Endothelial cell (in vitro differentiated cells): ENCODE results near the gene SORCS2. TPM values are rescaled to one million over a fixed set of nuclear protein-coding genes. Genes with fewer than 3 reads are reported as not detected.
A peak's percentile ranks its signal among the peaks of the same experiment; 100 is the strongest.

Experiments used
- DNase-seq: peaks from one replicate; pipeline ENCODE4 v3.0.0; 2021; ENCODE audit warnings: low spot score
- H3K27ac Mint-ChIP-seq: one replicate; pipeline ENCODE4 v1.8.0; 2021; ENCODE audit warnings: mixed read lengths, inconsistent platforms; ENCODE audit not compliant: unreplicated experiment
- H3K27me3 Mint-ChIP-seq: one replicate; pipeline ENCODE4 v1.8.0; 2021; ENCODE audit warnings: mild to moderate bottlenecking, moderate library complexity, mixed read lengths, inconsistent platforms; ENCODE audit not compliant: unreplicated experiment
- H3K36me3 Mint-ChIP-seq: one replicate; pipeline ENCODE4 v1.8.0; 2021; ENCODE audit warnings: mild to moderate bottlenecking, low read depth, mixed read lengths, inconsistent platforms; ENCODE audit not compliant: unreplicated experiment
- H3K4me1 Mint-ChIP-seq: one replicate; pipeline ENCODE4 v1.8.0; 2021; ENCODE audit warnings: mild to moderate bottlenecking, mixed read lengths, inconsistent platforms; ENCODE audit not compliant: unreplicated experiment
- H3K4me3 Mint-ChIP-seq: one replicate; pipeline ENCODE4 v1.8.0; 2021; ENCODE audit warnings: mild to moderate bottlenecking, mixed read lengths, inconsistent platforms; ENCODE audit not compliant: unreplicated experiment
- H3K9me3 Mint-ChIP-seq: one replicate; pipeline ENCODE4 v1.8.0; 2021; ENCODE audit warnings: mixed read lengths, inconsistent platforms; ENCODE audit not compliant: unreplicated experiment
- long read RNA-seq: library from polyadenylated mRNA; unstranded; transcript quantifications from one replicate; pipeline ENCODE4 v2.0.0, GENCODE V29; 2020; ENCODE audit not compliant: unreplicated experiment
- total RNA-seq: library from RNA; stranded (reverse); fragmentation: NEBNext Ultra II Directional; extraction: Animal tissue kit (Norgen Biotek cat#: 25700); gene quantifications from one replicate; pipeline ENCODE4 v1.2.1, GENCODE V29; 2021; ENCODE audit not compliant: unreplicated experiment
- TF ChIP-seq, protein P1 (sequence below): fragments of 200-600 bp; sonication (generic); IDR thresholded peaks from one replicate; pipeline ENCODE4 v1.5.0; 2021; ENCODE audit warnings: antibody characterized with exemption; ENCODE audit not compliant: unreplicated experiment

SORCS2 gene
- 1.3 TPM for total RNA-seq
- long read RNA-seq, result 0 reads

DNA sequence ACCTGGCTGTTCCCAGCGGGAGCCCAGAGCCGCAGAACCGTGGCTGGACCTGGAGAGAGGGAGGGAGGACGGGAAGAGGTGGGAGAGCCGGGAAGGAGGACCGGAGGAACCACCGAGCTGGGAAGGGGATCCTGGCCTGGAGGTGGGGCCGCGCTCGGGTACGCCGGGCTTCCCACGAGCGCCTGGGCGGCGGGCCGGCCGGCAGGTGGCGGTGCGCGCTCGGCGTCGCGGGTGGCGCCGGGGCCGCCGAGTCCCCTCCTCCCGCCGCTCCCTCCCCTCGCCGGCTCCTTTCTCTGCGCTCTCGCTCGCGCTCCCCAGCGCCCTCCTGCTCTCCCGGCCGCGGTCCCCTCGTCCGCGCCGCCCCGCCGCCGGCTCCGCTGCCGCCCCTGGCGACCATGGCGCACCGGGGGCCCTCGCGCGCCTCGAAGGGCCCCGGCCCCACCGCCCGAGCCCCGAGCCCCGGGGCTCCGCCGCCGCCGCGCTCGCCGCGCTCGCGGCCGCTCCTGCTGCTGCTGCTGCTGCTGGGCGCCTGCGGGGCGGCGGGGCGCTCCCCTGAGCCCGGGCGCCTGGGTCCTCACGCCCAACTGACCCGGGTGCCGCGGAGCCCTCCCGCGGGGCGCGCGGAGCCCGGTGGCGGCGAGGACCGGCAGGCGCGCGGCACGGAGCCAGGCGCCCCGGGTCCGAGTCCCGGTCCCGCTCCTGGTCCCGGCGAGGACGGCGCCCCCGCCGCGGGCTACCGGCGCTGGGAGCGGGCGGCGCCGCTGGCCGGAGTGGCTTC is at the start of gene SORCS2:
TSS of gene SORCS2 (plus strand) at position 287 of the 778 bp plus-strand sequence.
- H3K27ac Mint-ChIP-seq, result no peak within 1 kb of the TSS
- peak within 1 kb of the TSS; percentile 47 for H3K4me3 Mint-ChIP-seq
- peaks cover 4% of the 10 kb centered on the region for H3K27me3 Mint-ChIP-seq
- TF ChIP-seq, protein P1, sequence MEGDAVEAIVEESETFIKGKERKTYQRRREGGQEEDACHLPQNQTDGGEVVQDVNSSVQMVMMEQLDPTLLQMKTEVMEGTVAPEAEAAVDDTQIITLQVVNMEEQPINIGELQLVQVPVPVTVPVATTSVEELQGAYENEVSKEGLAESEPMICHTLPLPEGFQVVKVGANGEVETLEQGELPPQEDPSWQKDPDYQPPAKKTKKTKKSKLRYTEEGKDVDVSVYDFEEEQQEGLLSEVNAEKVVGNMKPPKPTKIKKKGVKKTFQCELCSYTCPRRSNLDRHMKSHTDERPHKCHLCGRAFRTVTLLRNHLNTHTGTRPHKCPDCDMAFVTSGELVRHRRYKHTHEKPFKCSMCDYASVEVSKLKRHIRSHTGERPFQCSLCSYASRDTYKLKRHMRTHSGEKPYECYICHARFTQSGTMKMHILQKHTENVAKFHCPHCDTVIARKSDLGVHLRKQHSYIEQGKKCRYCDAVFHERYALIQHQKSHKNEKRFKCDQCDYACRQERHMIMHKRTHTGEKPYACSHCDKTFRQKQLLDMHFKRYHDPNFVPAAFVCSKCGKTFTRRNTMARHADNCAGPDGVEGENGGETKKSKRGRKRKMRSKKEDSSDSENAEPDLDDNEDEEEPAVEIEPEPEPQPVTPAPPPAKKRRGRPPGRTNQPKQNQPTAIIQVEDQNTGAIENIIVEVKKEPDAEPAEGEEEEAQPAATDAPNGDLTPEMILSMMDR, result peak; percentile 35
- H3K36me3 Mint-ChIP-seq, result no peaks in the 10 kb centered on the region
- H3K9me3 Mint-ChIP-seq, result no peaks in the 10 kb centered on the region
- no peaks in the 10 kb centered on the region for H3K4me1 Mint-ChIP-seq
- peak; percentile 85 for DNase-seq

DNA sequence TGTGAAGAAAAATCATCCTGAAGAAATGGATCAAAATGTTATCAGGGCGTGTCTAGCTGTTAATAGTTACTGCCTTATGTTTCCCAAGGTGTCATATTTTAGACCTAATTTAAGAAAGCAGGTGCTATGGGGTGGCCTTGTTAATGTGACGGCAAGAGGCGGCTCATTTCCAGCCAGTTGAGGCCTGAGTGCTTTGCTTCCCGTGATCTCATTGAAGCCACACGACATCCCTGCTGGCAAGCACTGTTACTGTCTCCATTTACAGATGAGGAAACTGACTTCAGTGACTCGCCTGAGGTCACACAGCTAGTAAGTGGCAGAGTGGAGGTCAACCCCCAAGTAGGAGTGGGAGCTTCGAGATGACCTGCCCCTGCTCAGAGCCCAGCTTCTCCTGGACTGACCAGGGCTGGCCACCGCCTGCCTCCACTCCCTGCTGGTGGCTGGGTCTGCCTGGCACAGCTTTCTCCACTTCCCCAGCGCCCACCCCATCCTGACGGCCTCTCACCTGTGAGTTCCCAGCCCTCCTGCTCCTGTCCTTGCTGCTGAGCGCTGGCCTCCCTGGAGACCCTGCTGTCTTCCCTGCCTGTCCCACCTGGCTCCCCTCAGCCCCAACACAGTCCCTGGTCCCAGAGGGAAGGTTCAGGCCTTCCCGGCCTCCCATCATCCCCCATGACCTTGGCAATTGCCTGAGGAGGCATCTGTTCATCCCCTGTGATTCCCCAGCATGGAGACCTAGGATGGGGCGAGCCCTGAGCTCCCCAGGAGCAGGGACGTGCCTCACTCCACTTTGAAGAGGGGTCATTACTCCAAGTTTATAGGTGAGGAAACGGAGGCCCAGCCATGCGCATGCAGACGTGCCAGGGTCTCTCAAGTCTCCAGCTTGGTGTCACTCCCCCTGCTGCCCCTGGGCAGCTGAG is 47.7 kb upstream of the SORCS2 start:
- Mint-ChIP-seq H3K27ac (no peak overlapping the region), H3K36me3 (no peaks in the 10 kb centered on the region), H3K27me3 (peaks cover 6% of the 10 kb centered on the region), H3K4me1 (no peaks in the 10 kb centered on the region), H3K4me3 (no peak overlapping the region), H3K9me3 (no peaks in the 10 kb centered on the region)
- TF ChIP-seq, protein P1, result no peak
- DNase-seq, result no peak

- Mint-ChIP-seq H3K27ac (no peak overlapping the region), H3K27me3 (peaks cover 6% of the 10 kb centered on the region), H3K9me3 (no peaks in the 10 kb centered on the region), H3K4me3 (no peak overlapping the region), H3K4me1 (no peaks in the 10 kb centered on the region), H3K36me3 (no peaks in the 10 kb centered on the region)
- no peak for DNase-seq
- TF ChIP-seq, protein P1, result no peak
Observed at GRCh38 chr4:7145291-7145934, 46.9 kb upstream of the SORCS2 start.

DNA sequence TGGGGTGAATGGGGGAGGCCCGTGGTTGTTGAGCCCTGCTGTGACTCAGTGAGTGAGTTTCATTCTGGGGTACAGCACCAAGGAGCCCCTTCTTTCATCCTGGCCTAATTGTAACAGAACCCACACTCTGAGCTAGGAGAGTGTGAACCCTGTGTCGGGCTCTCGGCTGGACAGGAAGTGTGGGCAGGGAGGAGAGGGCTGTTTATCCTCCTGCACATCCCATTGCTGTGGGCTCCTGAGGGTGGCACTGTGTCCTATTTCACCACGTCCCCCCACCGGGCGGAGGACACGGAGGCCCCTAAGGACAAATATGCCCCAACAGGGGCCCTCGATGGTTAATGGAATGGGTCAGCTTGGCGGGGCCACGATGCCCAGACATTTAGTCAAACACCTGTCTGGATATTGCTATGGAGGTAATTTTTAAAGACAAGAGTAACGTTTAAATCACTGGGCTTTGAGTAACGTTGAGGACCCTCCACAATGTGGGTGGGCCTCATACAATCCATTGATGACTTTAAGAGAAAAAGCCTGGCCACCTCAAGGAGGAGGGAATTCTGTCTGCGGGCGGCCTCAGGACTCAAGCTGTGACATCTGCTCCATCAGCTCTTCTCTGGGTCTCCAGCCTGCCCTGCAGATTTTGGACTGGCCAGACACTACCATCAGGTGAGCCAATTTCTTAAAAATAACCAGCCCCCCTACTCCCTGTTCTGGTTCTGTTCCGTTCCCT is 46.1 kb upstream of the SORCS2 start:
- no peak overlapping the region for H3K27ac Mint-ChIP-seq
- H3K27me3 Mint-ChIP-seq, result peaks cover 8% of the 10 kb centered on the region
- H3K36me3 Mint-ChIP-seq, result no peaks in the 10 kb centered on the region
- H3K4me1 Mint-ChIP-seq, result no peaks in the 10 kb centered on the region
- no peaks in the 10 kb centered on the region for H3K9me3 Mint-ChIP-seq
- no peak for DNase-seq
- TF ChIP-seq, protein P1, result no peak
- H3K4me3 Mint-ChIP-seq, result no peak overlapping the region
